ENCODE results near the gene VWC2L. TPM values are rescaled to one million over a fixed set of nuclear protein-coding genes. Genes with fewer than 3 reads are reported as not detected.

The VWC2L gene
- total and polyA plus RNA-seq, 2 of the 8 experiments (the other 6 are each of a cell fraction or from before 2014, with no cell fraction given) = not detected

- H3K18ac ChIP-seq (ENCODE audit: extremely low read depth, low read length) = no peak overlapping the region
These were observed 1.8 kb downstream of the VWC2L start for GRCh38 chr2:214412679-214413078.

More at GRCh38 chr2:214412679-214413078, 1.8 kb downstream of the VWC2L start:
- no peak overlapping the region for H2AFZ ChIP-seq (ENCODE audit: low read length)
- no peaks in the 10 kb centered on the region for H3K79me1 ChIP-seq (ENCODE audit: low read depth, low read length)
- 92% methylated on average over 1 of the region's 1 CpG; no CpG with 5 or more reads in 1 of the 2 experiments for WGBS, 2 experiments (ENCODE audit: extremely low coverage in 1 of 2, insufficient coverage in 1 of 2, insufficient read length in 1 of 2, insufficient replicate concordance in 2 of 2, low coverage in 1 of 2, low lambda C conversion rate in 2 of 2, missing lambda C conversion rate in 1 of 2)
- H2BK12ac ChIP-seq (ENCODE audit: low read depth, low read length) = no peak overlapping the region
- no peak overlapping the region for H3K56ac ChIP-seq (replicated peaks; ENCODE audit: insufficient read length, low read depth, low read length)
- no peak overlapping the region for H2BK20ac ChIP-seq (ENCODE audit: low read length)
- no peaks in the 10 kb centered on the region for H3K27me3 ChIP-seq (replicated peaks in 1 of 4; ENCODE audit: control insufficient read depth in 3 of 4, extremely low read depth in 1 of 4, insufficient read depth in 3 of 4, low read length in 3 of 4)
- no peak overlapping the region for H2BK5ac ChIP-seq (ENCODE audit: low read depth, low read length)
- H3K9ac ChIP-seq (replicated peaks in 1 of 4; ENCODE audit: extremely low read depth in 1 of 4, low read depth in 3 of 4, low read length in 3 of 4) = no peak overlapping the region
- no peak overlapping the region for H3K4ac ChIP-seq (replicated peaks; ENCODE audit: insufficient read length, low read depth, low read length)
- FAIRE-seq = no peak
- POLR2A ChIA-PET (ENCODE audit: partially characterized antibody) = no interaction called here
- CTCF ChIA-PET (ENCODE audit: partially characterized antibody) = no interaction called here
- no peak for TF ChIP-seq ZNF274 (IDR thresholded peaks at IDR 0.05; ENCODE audit: borderline replicate concordance, extremely low read depth, low read length)
- TF ChIP-seq KDM1A (IDR thresholded peaks at IDR 0.05; ENCODE audit: borderline replicate concordance, low read length) = no peak
- no peak for TF ChIP-seq RXRA (IDR thresholded peaks at IDR 0.05; ENCODE audit: insufficient read depth, low read depth, low read length)
- no peak overlapping the region for H2AK5ac ChIP-seq (ENCODE audit: low read depth, low read length)
- DNase-seq (ENCODE audit: low read depth in 1 of 2, low spot score in 2 of 2) = no peak
- H4K5ac ChIP-seq (ENCODE audit: insufficient read length, low read depth, low read length) = no peak overlapping the region
- H3K27ac ChIP-seq (ENCODE audit: low read depth, low read length) = no peak overlapping the region
- no peaks in the 10 kb centered on the region for H3K9me3 ChIP-seq (ENCODE audit: insufficient read depth in 2 of 2, low read depth in 1 of 2, low read length in 1 of 2)
- H2BK15ac ChIP-seq (ENCODE audit: low read length) = no peak overlapping the region
- no peaks in the 10 kb centered on the region for H3K79me2 ChIP-seq (ENCODE audit: control insufficient read depth in 1 of 2, insufficient read depth in 2 of 2, low read length in 2 of 2)
- H3K4me2 ChIP-seq (ENCODE audit: insufficient read depth in 1 of 2, low read depth in 2 of 2, low read length in 2 of 2) = no peak overlapping the region
- H4K91ac ChIP-seq (replicated peaks; ENCODE audit: insufficient read length, low read length) = no peak overlapping the region
- H3K23ac ChIP-seq (ENCODE audit: insufficient read length) = no peak overlapping the region
- H3K23me2 ChIP-seq (ENCODE audit: low read depth, low read length) = no peaks in the 10 kb centered on the region
- no peaks in the 10 kb centered on the region for H3K36me3 ChIP-seq (ENCODE audit: control insufficient read depth in 2 of 4, insufficient read depth in 4 of 4, low read length in 3 of 4)
- no peaks in the 10 kb centered on the region for H3K4me1 ChIP-seq (replicated peaks in 1 of 4; ENCODE audit: control insufficient read depth in 3 of 4, insufficient read depth in 4 of 4, low read length in 3 of 4)
- no peaks in the 10 kb centered on the region for H4K20me1 ChIP-seq (replicated peaks in 1 of 2; ENCODE audit: control insufficient read depth in 1 of 2, insufficient read depth in 2 of 2, low read length in 2 of 2)
- no peak overlapping the region for H3K14ac ChIP-seq (ENCODE audit: insufficient read length)
- H4K8ac ChIP-seq (ENCODE audit: extremely low read depth, insufficient read depth, low read length) = no peak overlapping the region
- H3K4me3 ChIP-seq (ENCODE audit: extremely low read depth in 1 of 4, insufficient read depth in 2 of 4, low read depth in 3 of 4, low read length in 4 of 4) = no peak overlapping the region
- no peak overlapping the region for H2BK120ac ChIP-seq (replicated peaks; ENCODE audit: low read depth, low read length)

Data from H1 (cell line).